Measurements from ENCODE around the gene RIN3. TPM values are rescaled to one million over a fixed set of nuclear protein-coding genes. Genes with fewer than 3 reads are reported as not detected.

RIN3 gene
- total RNA-seq, 3 donors from 2014 or later (not counting 1 experiment from before 2014, with no cell fraction given): 248 to 289 (median 282) TPM

- Histone ChIP-seq H3K4me3 (ENCODE audit: low read length) (no peak overlapping the region), H3K36me3 (ENCODE audit: control insufficient read depth, insufficient read depth, low read length) (peaks cover 31% of the 10 kb centered on the region), H3K27me3 (ENCODE audit: control insufficient read depth, insufficient read depth, low read length) (no peaks in the 10 kb centered on the region), H3K27ac (ENCODE audit: low read length) (peak overlapping the region; percentile 83), H3K9me3 (ENCODE audit: control insufficient read depth, insufficient read depth, low read length) (no peaks in the 10 kb centered on the region), H3K4me1 (ENCODE audit: control insufficient read depth, insufficient read depth, low read length) (peaks cover 95% of the 10 kb centered on the region)
- DNase-seq (no peak), ATAC-seq (no peak)
- peak overlapping the region; percentile 84 for H3K4me3 Mint-ChIP-seq
- WGBS (ENCODE audit: insufficient coverage): 97% methylated on average over 3 of the region's 3 CpGs
- peaks cover 0 to 4% of the 10 kb centered on the region in 2 donors for H3K9me3 Mint-ChIP-seq
- H3K27ac Mint-ChIP-seq: peak overlapping the region; percentile 94 to 96
- TF ChIP-seq, protein P1, sequence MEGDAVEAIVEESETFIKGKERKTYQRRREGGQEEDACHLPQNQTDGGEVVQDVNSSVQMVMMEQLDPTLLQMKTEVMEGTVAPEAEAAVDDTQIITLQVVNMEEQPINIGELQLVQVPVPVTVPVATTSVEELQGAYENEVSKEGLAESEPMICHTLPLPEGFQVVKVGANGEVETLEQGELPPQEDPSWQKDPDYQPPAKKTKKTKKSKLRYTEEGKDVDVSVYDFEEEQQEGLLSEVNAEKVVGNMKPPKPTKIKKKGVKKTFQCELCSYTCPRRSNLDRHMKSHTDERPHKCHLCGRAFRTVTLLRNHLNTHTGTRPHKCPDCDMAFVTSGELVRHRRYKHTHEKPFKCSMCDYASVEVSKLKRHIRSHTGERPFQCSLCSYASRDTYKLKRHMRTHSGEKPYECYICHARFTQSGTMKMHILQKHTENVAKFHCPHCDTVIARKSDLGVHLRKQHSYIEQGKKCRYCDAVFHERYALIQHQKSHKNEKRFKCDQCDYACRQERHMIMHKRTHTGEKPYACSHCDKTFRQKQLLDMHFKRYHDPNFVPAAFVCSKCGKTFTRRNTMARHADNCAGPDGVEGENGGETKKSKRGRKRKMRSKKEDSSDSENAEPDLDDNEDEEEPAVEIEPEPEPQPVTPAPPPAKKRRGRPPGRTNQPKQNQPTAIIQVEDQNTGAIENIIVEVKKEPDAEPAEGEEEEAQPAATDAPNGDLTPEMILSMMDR (IDR thresholded peaks at IDR 0.05): no peak
- peaks cover 91 to 94% of the 10 kb centered on the region in 2 donors for H3K4me1 Mint-ChIP-seq
- intact Hi-C loops (cut with micrococcal nuclease): no loop called here
- H3K36me3 Mint-ChIP-seq: peaks cover 9% of the 10 kb centered on the region
- no peaks in the 10 kb centered on the region for H3K27me3 Mint-ChIP-seq (ENCODE audit: low read depth in 2 of 2)
Measured at GRCh38 chr14:92584220-92584619, 70.6 kb downstream of the RIN3 start.

DNA sequence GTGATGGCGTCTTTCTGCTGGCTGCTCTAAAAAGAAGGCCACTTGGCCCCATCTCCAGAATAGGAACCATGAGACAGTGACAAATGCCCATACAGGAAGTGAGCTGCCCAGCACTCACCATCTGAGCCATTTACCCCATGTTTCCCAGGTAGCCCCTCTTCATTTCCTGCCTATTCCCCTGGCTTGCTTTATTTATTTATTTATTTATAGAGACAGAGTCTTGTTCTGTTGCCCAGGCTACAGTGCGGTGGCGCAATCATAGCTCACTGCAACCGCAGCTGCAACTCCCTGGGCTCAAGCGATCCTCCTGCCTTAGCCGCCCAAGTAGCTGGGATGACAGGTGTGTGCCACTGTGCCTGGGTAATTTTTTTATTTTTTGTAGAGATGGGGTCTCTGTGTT lies 71.2 kb downstream of the RIN3 start:
- Histone ChIP-seq H3K36me3 (ENCODE audit: control insufficient read depth, insufficient read depth, low read length) (peaks cover 30% of the 10 kb centered on the region), H3K4me1 (ENCODE audit: control insufficient read depth, insufficient read depth, low read length) (peaks cover 97% of the 10 kb centered on the region), H3K4me3 (ENCODE audit: low read length) (no peak overlapping the region), H3K27ac (ENCODE audit: low read length) (peak overlapping the region; percentile 83), H3K9me3 (ENCODE audit: control insufficient read depth, insufficient read depth, low read length) (no peaks in the 10 kb centered on the region), H3K27me3 (ENCODE audit: control insufficient read depth, insufficient read depth, low read length) (no peaks in the 10 kb centered on the region)
- DNase-seq (peak in 1 of 2 donors; percentile 42), ATAC-seq (peak in 1 of 3 donors; percentile 4)
- Mint-ChIP-seq H3K4me3 (peak overlapping the region; percentile 84), H3K27ac (peak overlapping the region; percentile 94 to 96), H3K4me1 (peaks cover 91 to 96% of the 10 kb centered on the region in 2 donors), H3K27me3 (ENCODE audit: low read depth in 2 of 2) (no peaks in the 10 kb centered on the region), H3K36me3 (peaks cover 9% of the 10 kb centered on the region), H3K9me3 (peaks cover 0 to 4% of the 10 kb centered on the region in 2 donors)
- intact Hi-C loops (cut with micrococcal nuclease): loop anchor here (5.0 kb wide), 1 partner anchor 53 kb away; no protein-coding TSS in a partner anchor
- WGBS (ENCODE audit: insufficient coverage): 85% methylated on average over 6 of the region's 6 CpGs
- TF ChIP-seq, protein P1 (IDR thresholded peaks at IDR 0.05): no peak

GRCh38 chr14:92585981-92586937 lies 72.7 kb downstream of the RIN3 start:
- peaks cover 0 to 4% of the 10 kb centered on the region in 2 donors for H3K9me3 Mint-ChIP-seq
- H3K27me3 Mint-ChIP-seq (ENCODE audit: low read depth in 2 of 2): no peaks in the 10 kb centered on the region
- peak overlapping the region; percentile 83 for H3K27ac ChIP-seq (ENCODE audit: low read length)
- TF ChIP-seq, protein P1 (IDR thresholded peaks at IDR 0.05): no peak
- peaks cover 87% of the 10 kb centered on the region for H3K4me1 ChIP-seq (ENCODE audit: control insufficient read depth, insufficient read depth, low read length)
- DNase-seq (peak; percentile 45 to 83), ATAC-seq (peak; percentile 50 to 73 (median 68))
- 8% methylated on average over 9 of the region's 9 CpGs for WGBS (ENCODE audit: insufficient coverage)
- peak overlapping the region; percentile 94 to 96 for H3K27ac Mint-ChIP-seq
- peaks cover 91 to 97% of the 10 kb centered on the region in 2 donors for H3K4me1 Mint-ChIP-seq
- no peak overlapping the region for H3K4me3 ChIP-seq (ENCODE audit: low read length)
- H3K27me3 ChIP-seq (ENCODE audit: control insufficient read depth, insufficient read depth, low read length): no peaks in the 10 kb centered on the region
- H3K36me3 Mint-ChIP-seq: peaks cover 9% of the 10 kb centered on the region
- intact Hi-C loops (cut with micrococcal nuclease): loop anchor here (1.0 to 5.0 kb wide), 7 partner anchors 15 to 95 kb away; no protein-coding TSS in a partner anchor
- H3K9me3 ChIP-seq (ENCODE audit: control insufficient read depth, insufficient read depth, low read length): no peaks in the 10 kb centered on the region
- H3K4me3 Mint-ChIP-seq: peak overlapping the region; percentile 84
- peaks cover 28% of the 10 kb centered on the region for H3K36me3 ChIP-seq (ENCODE audit: control insufficient read depth, insufficient read depth, low read length)
